SK-N-MC (cell line): ENCODE data around the gene CFAP57.

ENCODE experiments used
- DNase-seq: peaks from one replicate; pipeline ENCODE4 v3.0.0-alpha.2; 2011; ENCODE audit warnings: low read depth, low spot score
- H3K27ac ChIP-seq: fragments of 200-600 bp; sonication (generic); 2 replicates; pipeline ENCODE4 v1.5.1; 2016; ENCODE audit warnings: mixed run types
- H3K36me3 ChIP-seq: fragments of 200-600 bp; sonication (generic); 2 replicates; pipeline ENCODE4 v1.6.1; 2017; ENCODE audit warnings: antibody characterized with exemption, low read length, mixed read lengths; ENCODE audit not compliant: insufficient read depth
- H3K4me3 ChIP-seq: fragments of 200-600 bp; sonication (generic); 2 replicates; pipeline ENCODE4 v1.5.1; 2016
- H3K9ac ChIP-seq: fragments of 200-600 bp; sonication (generic); 2 replicates; pipeline ENCODE4 v1.8.0; 2017; ENCODE audit warnings: mixed run types, mixed read lengths; ENCODE audit not compliant: insufficient read length
- H3K9me3 ChIP-seq: fragments of 200-600 bp; sonication (generic); 2 replicates; pipeline ENCODE4 v1.6.1; 2017; ENCODE audit warnings: low read depth, mild to moderate bottlenecking, antibody characterized with exemption, low read length, moderate library complexity, mixed read lengths
- EZH2 ChIP-seq: fragments of 200-600 bp; sonication (generic); IDR thresholded peaks from one replicate; pipeline ENCODE4 v1.6.1; 2017; ENCODE audit warnings: antibody characterized with exemption
- FOXP2 ChIP-seq: optimal IDR thresholded peaks from 2 replicates; pipeline ENCODE3; 2011; ENCODE audit warnings: mild to moderate bottlenecking, moderate library complexity; ENCODE audit not compliant: insufficient read depth; ENCODE audit errors: extremely low read length, control extremely low read depth
- POLR2AphosphoS5 ChIP-seq: IDR thresholded peaks from 2 replicates; pipeline ENCODE4 v1.6.1; 2012; ENCODE audit warnings: mild to moderate bottlenecking, low read depth, low read length, borderline replicate concordance

Gene CFAP57

GRCh38 chr1:43288058-43288784, 116.1 kb downstream of the CFAP57 start:
- Histone ChIP-seq H3K9ac (no peak overlapping the region), H3K4me3 (no peak overlapping the region), H3K27ac (no peak overlapping the region), H3K9me3 (no peaks in the 10 kb centered on the region), H3K36me3 (no peaks in the 10 kb centered on the region)
- DNase-seq = no peak
- TF ChIP-seq EZH2 (no peak), POLR2AphosphoS5 (no peak), FOXP2 (no peak)

- no peaks in the 10 kb centered on the region for H3K36me3 ChIP-seq
- TF ChIP-seq POLR2AphosphoS5 (no peak), EZH2 (no peak), FOXP2 (no peak)
- H3K9me3 ChIP-seq = no peaks in the 10 kb centered on the region
- no peak overlapping the region for H3K9ac ChIP-seq
- H3K27ac ChIP-seq = no peak overlapping the region
- no peak for DNase-seq
- H3K4me3 ChIP-seq = no peak overlapping the region
These were observed 116.9 kb downstream of the CFAP57 start for GRCh38 chr1:43288785-43289706.

- H3K9me3 ChIP-seq = no peaks in the 10 kb centered on the region
- H3K4me3 ChIP-seq = no peak overlapping the region
- no peaks in the 10 kb centered on the region for H3K36me3 ChIP-seq
- TF ChIP-seq EZH2 (no peak), FOXP2 (no peak), POLR2AphosphoS5 (no peak)
- no peak for DNase-seq
- no peak overlapping the region for H3K9ac ChIP-seq
- no peak overlapping the region for H3K27ac ChIP-seq
These were observed 120.1 kb downstream of the CFAP57 start for GRCh38 chr1:43292216-43292615.

- no peak overlapping the region for H3K27ac ChIP-seq
- no peak overlapping the region for H3K9ac ChIP-seq
- no peaks in the 10 kb centered on the region for H3K9me3 ChIP-seq
- TF ChIP-seq EZH2 (no peak), POLR2AphosphoS5 (no peak), FOXP2 (no peak)
- no peak for DNase-seq
- no peak overlapping the region for H3K4me3 ChIP-seq
- H3K36me3 ChIP-seq = no peaks in the 10 kb centered on the region
These were observed 120.5 kb downstream of the CFAP57 start for GRCh38 chr1:43292679-43293078.

GRCh38 chr1:43293176-43293575, 121.0 kb downstream of the CFAP57 start:
- no peak for DNase-seq
- Histone ChIP-seq H3K9me3 (no peaks in the 10 kb centered on the region), H3K4me3 (no peak overlapping the region), H3K27ac (no peak overlapping the region), H3K9ac (no peak overlapping the region), H3K36me3 (no peaks in the 10 kb centered on the region)
- TF ChIP-seq EZH2 = no peak
- TF ChIP-seq FOXP2 = no peak
- TF ChIP-seq POLR2AphosphoS5 = no peak

GRCh38 chr1:43293896-43294760, 122.0 kb downstream of the CFAP57 start:
- TF ChIP-seq POLR2AphosphoS5 (no peak), EZH2 (no peak), FOXP2 (no peak)
- H3K4me3 ChIP-seq = no peak overlapping the region
- H3K36me3 ChIP-seq = no peaks in the 10 kb centered on the region
- H3K27ac ChIP-seq = no peak overlapping the region
- DNase-seq = no peak
- no peaks in the 10 kb centered on the region for H3K9me3 ChIP-seq
- H3K9ac ChIP-seq = no peak overlapping the region

- no peak for TF ChIP-seq POLR2AphosphoS5
- TF ChIP-seq EZH2 = no peak
- no peak for TF ChIP-seq FOXP2
- Histone ChIP-seq H3K36me3 (no peaks in the 10 kb centered on the region), H3K9ac (no peak overlapping the region), H3K9me3 (no peaks in the 10 kb centered on the region), H3K4me3 (no peak overlapping the region), H3K27ac (no peak overlapping the region)
- DNase-seq = no peak
These were observed 122.6 kb downstream of the CFAP57 start for GRCh38 chr1:43294761-43295160.

- TF ChIP-seq FOXP2 = no peak
- TF ChIP-seq POLR2AphosphoS5 = no peak
- no peak for TF ChIP-seq EZH2
- no peak for DNase-seq
- Histone ChIP-seq H3K9ac (no peak overlapping the region), H3K27ac (no peak overlapping the region), H3K4me3 (no peak overlapping the region), H3K36me3 (no peaks in the 10 kb centered on the region), H3K9me3 (no peaks in the 10 kb centered on the region)
These were observed 124.1 kb downstream of the CFAP57 start for GRCh38 chr1:43296207-43296606.
